HG02759 (cell line): ENCODE data around the gene KDF1.
"Not testable (repeated sequence)": the region's sequence is repeated elsewhere in the genome, so short reads cannot be mapped to it uniquely, and the experiment has no call there.

Experiments used
- ATAC-seq: cut with Tn5 transposase; IDR thresholded peaks from one replicate; pipeline ENCODE4 v1.9.1; 2021; ENCODE audit warnings: mild to moderate bottlenecking, moderate library complexity; ENCODE audit not compliant: unreplicated experiment

Gene KDF1

GRCh38 chr1:26959270-26959669, 998 bp downstream of the KDF1 start:
- ATAC-seq: no peak

DNA sequence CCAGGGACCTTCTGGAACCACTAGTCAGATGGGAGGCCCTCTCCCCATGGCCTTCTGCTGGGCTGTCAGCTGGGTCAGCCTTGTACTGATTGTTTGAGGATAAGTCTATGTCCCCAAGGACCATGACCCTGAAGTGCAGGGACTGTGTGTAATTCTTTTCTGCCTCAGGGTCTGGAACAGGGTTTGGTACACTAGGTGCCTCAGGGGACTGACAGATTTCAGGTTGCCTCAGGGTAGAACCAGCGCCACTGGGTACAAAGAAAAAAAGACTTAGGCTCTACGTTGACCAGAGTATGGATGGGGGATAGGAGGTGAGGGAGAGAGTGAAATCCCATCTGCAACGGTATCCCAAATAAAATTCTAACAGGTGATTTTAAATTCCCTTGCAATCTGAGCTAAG, 3.0 kb downstream of the KDF1 start:
- ATAC-seq: no peak

DNA sequence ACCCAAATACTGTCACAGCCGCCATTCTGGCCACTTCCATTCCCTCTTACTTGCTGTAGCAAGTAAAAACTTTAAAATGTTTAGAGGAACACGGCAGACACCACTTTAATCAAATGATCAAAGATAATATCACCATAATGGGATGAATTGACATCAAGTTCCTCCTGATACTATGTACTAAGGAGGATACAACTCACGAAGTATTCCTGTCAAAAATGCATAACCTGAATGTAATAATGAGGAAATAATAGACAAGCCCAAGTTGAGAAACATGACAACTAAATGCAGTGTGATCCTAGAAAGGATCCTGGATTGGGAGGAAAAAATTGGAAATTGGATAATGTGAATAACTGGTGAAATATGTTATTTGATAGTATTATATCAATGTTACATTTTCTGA, 3.9 kb downstream of the KDF1 start:
- no peak for ATAC-seq

- ATAC-seq: no peak
Observed at GRCh38 chr1:26953374-26953773, 6.9 kb downstream of the KDF1 start.

- no peak for ATAC-seq
Observed at GRCh38 chr1:26951821-26952497, 8.3 kb downstream of the KDF1 start.

- no peak for ATAC-seq
Observed at GRCh38 chr1:26951216-26951615, 9.1 kb downstream of the KDF1 start.

DNA sequence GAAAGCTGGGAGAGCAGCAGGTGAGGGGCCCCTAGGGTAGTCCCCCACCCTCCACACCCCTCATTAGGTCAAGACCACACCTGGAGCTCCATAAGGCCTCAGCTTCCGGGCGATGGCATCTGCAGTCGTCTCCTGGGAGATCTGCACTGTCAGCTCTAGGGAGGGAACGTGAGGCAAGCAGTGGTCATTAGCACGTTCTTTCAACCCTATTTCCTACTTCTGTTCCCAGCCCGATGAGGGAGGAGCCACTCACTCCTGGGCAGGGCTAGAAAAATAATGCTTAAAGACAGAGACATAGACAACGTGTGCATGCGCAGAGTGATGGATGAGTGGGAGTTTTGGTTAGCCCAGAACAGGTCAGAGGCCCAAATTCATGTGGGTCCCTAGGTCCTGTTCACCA, 9.7 kb downstream of the KDF1 start:
- no peak for ATAC-seq

DNA sequence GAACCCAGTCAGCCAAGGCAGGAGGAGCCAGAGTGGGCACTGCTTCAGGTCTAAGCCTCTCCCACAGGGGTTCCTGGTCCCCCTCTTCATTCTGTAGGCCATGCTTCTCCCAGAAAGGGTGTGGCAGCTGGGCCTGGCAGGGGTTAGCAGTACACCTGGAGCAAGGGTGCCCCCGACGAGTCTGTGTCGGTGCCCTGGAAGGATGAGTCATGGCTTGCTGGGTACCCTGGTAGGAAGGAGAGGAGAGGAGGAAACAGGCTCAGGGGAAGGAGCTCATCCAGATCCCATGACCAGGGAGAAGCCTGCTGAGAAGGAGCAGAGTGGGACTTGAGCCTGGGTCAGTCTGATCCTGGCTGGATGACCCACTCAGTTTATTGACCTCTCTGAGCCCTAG, 10.3 kb downstream of the KDF1 start:
- no peak for ATAC-seq

- no peak for ATAC-seq
Observed at GRCh38 chr1:26949266-26949925, 10.9 kb downstream of the KDF1 start.

- not testable (repeated sequence) for ATAC-seq
Observed at GRCh38 chr1:26948725-26949057, 11.6 kb downstream of the KDF1 start.

DNA sequence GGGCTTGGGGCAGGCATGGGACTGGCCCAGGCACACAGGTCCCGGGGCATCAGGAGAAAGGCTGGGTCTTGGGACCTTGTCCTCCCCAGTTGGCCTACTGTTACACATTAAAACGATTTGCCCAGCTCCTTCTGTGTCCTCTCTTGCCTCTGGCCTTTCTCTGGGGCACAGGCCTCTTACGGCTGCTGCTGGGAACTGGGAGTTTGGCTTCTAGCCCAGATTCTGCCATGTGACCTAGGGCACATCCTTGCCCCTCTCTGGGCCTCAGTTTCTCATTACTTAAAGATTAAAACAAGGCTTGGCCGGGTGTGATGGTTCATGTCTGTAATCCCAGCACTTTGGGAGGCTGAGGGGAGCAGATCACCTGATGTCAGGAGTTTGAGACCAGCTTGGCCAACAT, 14.0 kb downstream of the KDF1 start:
- ATAC-seq: no peak

DNA sequence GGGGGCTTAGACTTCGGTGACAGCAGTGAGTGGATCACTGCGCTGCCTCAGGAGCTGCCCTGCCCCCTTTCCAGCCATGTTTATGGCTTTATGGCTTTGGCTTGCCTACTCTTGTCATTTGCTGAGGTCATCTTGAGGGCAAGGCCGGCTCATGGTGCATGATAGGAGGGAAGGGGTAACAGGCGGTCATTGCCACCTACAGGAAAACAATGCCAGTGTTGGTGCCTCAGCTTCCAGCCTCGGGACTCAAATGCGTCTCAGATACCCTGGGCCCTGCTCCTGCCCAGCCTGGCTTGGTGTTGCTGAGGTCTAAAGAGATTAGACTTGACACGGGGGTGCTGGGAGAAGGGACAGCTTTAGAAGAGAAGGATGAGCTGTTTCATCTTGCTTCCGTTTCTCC, 14.5 kb downstream of the KDF1 start:
- no peak for ATAC-seq

DNA sequence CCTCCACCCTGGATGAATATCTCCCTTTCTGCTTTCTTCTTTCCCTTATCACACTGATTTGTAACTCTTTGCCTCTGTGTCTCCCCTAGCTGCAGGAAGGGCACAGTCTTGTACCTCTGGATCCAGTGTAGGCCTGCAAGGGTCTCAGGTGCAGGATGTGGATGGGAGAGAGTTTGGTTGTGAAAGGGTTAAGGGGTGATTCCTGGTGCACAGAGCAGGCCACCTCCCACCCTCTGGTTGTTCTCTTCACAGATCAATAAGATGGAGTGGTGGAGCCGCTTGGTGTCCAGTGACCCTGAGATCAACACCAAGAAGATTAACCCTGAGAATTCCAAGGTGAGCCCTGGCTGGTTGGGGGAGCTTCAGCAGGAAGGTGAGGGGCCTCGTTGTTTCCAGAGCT, 15.1 kb downstream of the KDF1 start:
- no peak for ATAC-seq

DNA sequence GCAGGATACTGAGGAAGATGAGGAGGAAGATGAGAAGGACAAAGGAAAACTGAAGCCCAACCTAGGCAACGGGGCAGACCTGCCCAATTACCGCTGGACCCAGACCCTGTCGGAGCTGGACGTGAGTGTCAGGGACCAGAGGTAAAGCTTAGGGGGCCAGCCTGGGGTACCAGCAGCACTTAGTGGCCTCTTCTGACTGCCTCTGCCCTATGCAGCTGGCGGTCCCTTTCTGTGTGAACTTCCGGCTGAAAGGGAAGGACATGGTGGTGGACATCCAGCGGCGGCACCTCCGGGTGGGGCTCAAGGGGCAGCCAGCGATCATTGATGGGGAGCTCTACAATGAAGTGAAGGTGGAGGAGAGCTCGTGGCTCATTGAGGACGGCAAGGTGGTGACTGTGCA, 17.6 kb downstream of the KDF1 start:
- no peak for ATAC-seq

DNA sequence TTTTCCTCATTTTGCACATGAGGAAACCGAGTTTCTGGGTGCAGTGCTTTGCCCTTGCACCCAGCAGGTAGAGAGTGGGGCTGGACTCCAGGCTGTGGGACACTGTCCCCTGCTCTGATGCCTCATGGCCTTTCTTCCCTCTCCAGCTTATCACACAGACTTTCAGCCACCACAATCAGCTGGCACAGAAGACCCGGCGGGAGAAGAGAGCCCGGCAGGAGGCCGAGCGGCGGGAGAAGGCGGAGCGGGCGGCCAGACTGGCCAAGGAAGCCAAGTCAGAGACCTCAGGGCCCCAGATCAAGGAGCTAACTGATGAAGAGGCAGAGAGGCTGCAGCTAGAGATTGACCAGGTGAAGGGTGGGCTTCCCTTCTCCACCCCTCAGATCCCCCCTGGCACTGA, 19.0 kb downstream of the KDF1 start:
- no peak for ATAC-seq

- no peak for ATAC-seq
Observed at GRCh38 chr1:26938659-26939025, 21.6 kb downstream of the KDF1 start.

DNA sequence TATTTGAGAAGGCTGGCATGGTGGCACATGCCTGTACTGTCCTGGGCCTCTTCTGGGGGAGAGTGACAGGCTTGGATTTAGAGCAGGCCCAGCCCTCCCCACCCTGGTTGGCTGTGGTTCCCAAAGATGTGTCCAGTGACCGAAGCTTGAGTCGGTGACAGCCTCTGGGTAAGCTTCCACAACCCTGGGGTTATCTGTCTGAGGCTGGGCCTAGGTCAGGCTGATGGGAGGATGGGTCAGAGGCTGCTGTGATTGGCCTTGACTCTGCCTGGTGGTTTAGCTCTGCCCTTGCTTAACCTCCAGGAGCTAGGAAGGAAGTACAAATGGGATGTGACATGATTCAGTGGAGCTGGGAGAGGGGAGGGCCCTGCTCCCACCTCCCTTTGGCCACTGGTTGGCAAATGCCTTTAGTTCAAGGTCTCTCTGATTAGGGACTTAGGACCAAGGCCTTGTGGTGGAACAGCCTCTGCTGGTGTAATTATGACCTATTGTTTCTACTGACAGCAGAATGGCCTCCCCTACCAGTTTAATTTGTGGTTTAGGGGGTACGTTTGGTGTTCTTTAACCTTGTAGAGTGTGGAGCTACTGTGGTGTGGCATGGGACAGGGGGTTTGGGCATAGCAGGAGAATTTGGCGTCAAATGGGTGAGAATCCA, 22.1 kb downstream of the KDF1 start:
- ATAC-seq: no peak

GRCh38 chr1:26936823-26937222, 23.4 kb downstream of the KDF1 start:
- no peak for ATAC-seq

DNA sequence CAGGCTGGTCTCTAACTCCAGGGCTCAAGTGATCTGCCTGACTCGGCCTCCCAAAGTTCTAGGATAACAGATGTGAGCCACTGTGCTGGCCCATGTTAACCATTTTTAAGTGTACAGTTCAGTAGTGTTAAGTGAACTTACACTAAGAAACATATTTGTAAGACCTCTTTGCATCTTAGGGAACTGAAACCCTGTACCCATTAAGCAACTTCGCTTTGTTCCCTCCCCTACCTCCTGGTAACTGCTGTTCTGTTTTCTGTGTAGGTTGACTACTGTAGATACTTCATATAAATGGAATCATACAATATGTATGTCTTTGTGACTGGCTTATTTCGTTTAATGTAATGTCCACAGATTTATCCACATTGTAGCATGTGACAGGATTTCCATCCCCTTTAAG, 27.7 kb downstream of the KDF1 start:
- ATAC-seq: no peak

- no peak for ATAC-seq
Observed at GRCh38 chr1:26923711-26924110, 36.6 kb downstream of the KDF1 start.

- ATAC-seq: no peak
Observed at GRCh38 chr1:26922901-26923300, 37.4 kb downstream of the KDF1 start.

- no peak for ATAC-seq
Observed at GRCh38 chr1:26922431-26922729, 37.9 kb downstream of the KDF1 start.
